KOPT-K1 (cell line): ENCODE data around the gene PLXNA2.

Experiments
- H3K27ac ChIP-seq: fragments of 200-600 bp; sonication (generic); 2 replicates; pipeline ENCODE4 v1.5.1; 2016; ENCODE audit warnings: antibody characterized with exemption, mild to moderate bottlenecking, low read depth, low read length; ENCODE audit not compliant: poor library complexity, severe bottlenecking
- H3K36me3 ChIP-seq: fragments of 200-600 bp; sonication (generic); 2 replicates; pipeline ENCODE4 v1.5.1; 2017; ENCODE audit warnings: antibody characterized with exemption, mild to moderate bottlenecking, low read length, moderate library complexity; ENCODE audit not compliant: insufficient read depth
- H3K9me3 ChIP-seq: fragments of 200-600 bp; sonication (generic); 2 replicates; pipeline ENCODE4 v1.5.1; 2017; ENCODE audit warnings: antibody characterized with exemption, low read length, mild to moderate bottlenecking; ENCODE audit not compliant: insufficient read depth, poor library complexity, severe bottlenecking

PLXNA2 gene

GRCh38 chr1:208243967-208244916 is at the start of gene PLXNA2:
Gene PLXNA2 (minus strand): TSS chr1:208244384. CDS start chr1:208217922, 26,462 bp downstream.
- Histone ChIP-seq H3K27ac (no peak within 1 kb of the TSS), H3K36me3 (no peaks in the 10 kb centered on the region), H3K9me3 (no peaks in the 10 kb centered on the region)

- no peaks in the 10 kb centered on the region for H3K9me3 ChIP-seq
- no peaks in the 10 kb centered on the region for H3K36me3 ChIP-seq
- no peak overlapping the region for H3K27ac ChIP-seq
Measured at GRCh38 chr1:208292908-208293307, 48.7 kb upstream of the PLXNA2 start.

- Histone ChIP-seq H3K27ac (no peak overlapping the region), H3K36me3 (no peaks in the 10 kb centered on the region), H3K9me3 (no peaks in the 10 kb centered on the region)
Measured at GRCh38 chr1:208291923-208292711, 47.9 kb upstream of the PLXNA2 start.

GRCh38 chr1:208291129-208291528 is 46.9 kb upstream of the PLXNA2 start:
- Histone ChIP-seq H3K9me3 (no peaks in the 10 kb centered on the region), H3K27ac (no peak overlapping the region), H3K36me3 (no peaks in the 10 kb centered on the region)

- H3K27ac ChIP-seq = no peak overlapping the region
- H3K36me3 ChIP-seq = no peaks in the 10 kb centered on the region
- H3K9me3 ChIP-seq = no peaks in the 10 kb centered on the region
Measured at GRCh38 chr1:208289716-208290115, 45.5 kb upstream of the PLXNA2 start.

GRCh38 chr1:208288495-208288894 is 44.3 kb upstream of the PLXNA2 start:
- no peaks in the 10 kb centered on the region for H3K36me3 ChIP-seq
- no peak overlapping the region for H3K27ac ChIP-seq
- H3K9me3 ChIP-seq = no peaks in the 10 kb centered on the region

- H3K27ac ChIP-seq = no peak overlapping the region
- H3K36me3 ChIP-seq = no peaks in the 10 kb centered on the region
- H3K9me3 ChIP-seq = no peaks in the 10 kb centered on the region
Measured at GRCh38 chr1:208280681-208281450, 36.7 kb upstream of the PLXNA2 start.

GRCh38 chr1:208279826-208280588 is 35.8 kb upstream of the PLXNA2 start:
- H3K36me3 ChIP-seq = no peaks in the 10 kb centered on the region
- no peaks in the 10 kb centered on the region for H3K9me3 ChIP-seq
- no peak overlapping the region for H3K27ac ChIP-seq

GRCh38 chr1:208278638-208279037 is 34.5 kb upstream of the PLXNA2 start:
- Histone ChIP-seq H3K27ac (no peak overlapping the region), H3K36me3 (no peaks in the 10 kb centered on the region), H3K9me3 (no peaks in the 10 kb centered on the region)

GRCh38 chr1:208276757-208277435 is 32.7 kb upstream of the PLXNA2 start:
- Histone ChIP-seq H3K36me3 (no peaks in the 10 kb centered on the region), H3K27ac (no peak overlapping the region), H3K9me3 (no peaks in the 10 kb centered on the region)

GRCh38 chr1:208275083-208275482 is 30.9 kb upstream of the PLXNA2 start:
- Histone ChIP-seq H3K27ac (no peak overlapping the region), H3K36me3 (no peaks in the 10 kb centered on the region), H3K9me3 (no peaks in the 10 kb centered on the region)

GRCh38 chr1:208273386-208274017 is 29.3 kb upstream of the PLXNA2 start:
- Histone ChIP-seq H3K27ac (no peak overlapping the region), H3K36me3 (no peaks in the 10 kb centered on the region), H3K9me3 (no peaks in the 10 kb centered on the region)

GRCh38 chr1:208272713-208273112 is 28.5 kb upstream of the PLXNA2 start:
- no peaks in the 10 kb centered on the region for H3K36me3 ChIP-seq
- H3K27ac ChIP-seq = no peak overlapping the region
- no peaks in the 10 kb centered on the region for H3K9me3 ChIP-seq
